GM21723 (cell line): ENCODE measurements around the gene CPSF4.

ENCODE experiments used
- ATAC-seq: cut with Tn5 transposase; IDR thresholded peaks from one replicate; pipeline ENCODE4 v1.9.1; 2021; ENCODE audit warnings: mild to moderate bottlenecking, moderate library complexity; ENCODE audit not compliant: unreplicated experiment

CPSF4 gene

GRCh38 chr7:99438573-99439480 is at the start of gene CPSF4, which contains the start of gene PTCD1:
Gene CPSF4, plus strand, starts transcription at chr7:99438943. Its CDS starts 140 bp downstream, at chr7:99439083.
Gene PTCD1, minus strand, starts transcription at chr7:99438798. Its CDS starts 3,556 bp downstream, at chr7:99435242.
- ATAC-seq, result peak; percentile 86

DNA sequence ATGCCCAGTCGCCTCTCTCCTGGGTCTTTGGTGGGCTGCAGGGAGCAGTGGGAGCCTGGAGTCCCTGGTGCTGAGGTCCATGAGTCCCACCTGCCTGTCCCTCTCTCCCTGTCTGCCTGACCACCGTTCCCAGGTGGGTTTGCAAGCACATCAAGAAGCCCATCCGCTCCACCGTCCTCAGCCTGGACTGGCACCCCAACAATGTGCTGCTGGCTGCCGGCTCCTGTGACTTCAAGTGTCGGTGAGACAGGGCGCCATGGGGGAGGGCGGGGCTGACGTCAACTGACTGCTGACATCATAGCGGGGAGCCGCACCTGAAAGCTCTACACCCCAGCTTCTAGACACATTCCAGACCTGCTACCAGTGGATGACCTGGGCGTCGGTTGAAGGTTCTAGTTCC is 49.0 kb upstream of the CPSF4 start:
- ATAC-seq, result no peak

DNA sequence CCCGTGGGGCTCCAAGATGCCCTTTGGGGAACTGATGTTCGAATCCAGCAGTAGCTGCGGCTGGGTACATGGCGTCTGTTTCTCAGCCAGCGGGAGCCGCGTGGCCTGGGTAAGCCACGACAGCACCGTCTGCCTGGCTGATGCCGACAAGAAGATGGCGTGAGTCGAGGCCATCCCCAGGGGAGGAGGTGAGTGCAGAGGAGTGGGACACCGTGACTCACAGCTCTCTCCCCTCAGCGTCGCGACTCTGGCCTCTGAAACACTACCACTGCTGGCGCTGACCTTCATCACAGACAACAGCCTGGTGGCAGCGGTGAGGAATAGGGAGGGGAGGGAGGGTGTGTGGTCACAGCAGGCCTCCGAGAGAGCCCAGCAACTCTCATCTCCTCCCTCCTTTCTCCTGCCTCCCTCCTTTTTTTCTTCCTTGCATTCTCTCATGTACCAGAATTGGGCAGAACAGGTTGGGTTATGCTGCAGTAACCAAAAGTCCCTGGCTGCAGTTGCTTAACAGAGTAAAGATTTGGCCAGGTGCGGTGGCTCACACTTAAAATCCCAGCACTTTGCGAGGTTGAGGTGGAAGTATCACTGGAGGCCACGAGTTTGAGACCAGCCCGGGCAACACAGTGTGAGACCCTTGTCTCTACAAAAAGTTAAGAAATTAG is 47.7 kb upstream of the CPSF4 start:
- no peak for ATAC-seq

GRCh38 chr7:99392046-99392445 is 46.7 kb upstream of the CPSF4 start:
- ATAC-seq, result no peak

DNA sequence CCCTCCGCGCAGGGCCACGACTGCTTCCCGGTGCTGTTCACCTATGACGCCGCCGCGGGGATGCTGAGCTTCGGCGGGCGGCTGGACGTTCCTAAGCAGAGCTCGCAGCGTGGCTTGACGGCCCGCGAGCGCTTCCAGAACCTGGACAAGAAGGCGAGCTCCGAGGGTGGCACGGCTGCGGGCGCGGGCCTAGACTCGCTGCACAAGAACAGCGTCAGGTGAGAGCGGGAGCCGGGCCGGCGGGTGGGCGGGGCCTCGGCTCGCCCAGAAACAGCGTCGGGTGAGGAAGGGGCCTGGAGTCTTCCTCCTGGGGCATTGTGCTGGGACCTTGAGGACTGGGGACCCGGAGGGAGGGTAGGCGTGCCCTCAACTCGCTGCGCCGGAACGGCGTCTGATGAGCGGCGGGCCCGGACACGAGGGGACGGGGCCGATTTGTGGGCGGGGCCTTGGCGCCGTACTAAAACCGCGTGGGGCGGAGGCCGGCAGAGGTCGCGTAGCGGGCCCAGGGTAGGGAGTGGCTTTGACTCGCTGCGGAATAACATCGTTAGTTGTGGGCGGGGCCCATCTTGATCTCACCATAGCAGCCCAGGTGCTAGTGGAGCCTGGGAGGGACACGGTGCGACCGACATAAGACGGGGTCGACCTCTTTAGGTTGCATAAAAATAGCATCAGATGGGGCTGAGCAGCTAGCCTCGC is 45.9 kb upstream of the CPSF4 start:
- peak; percentile 52 for ATAC-seq

- no peak for ATAC-seq
Measured at GRCh38 chr7:99393355-99394187, 45.2 kb upstream of the CPSF4 start.

GRCh38 chr7:99394188-99394502 is 44.6 kb upstream of the CPSF4 start:
- ATAC-seq, result no peak

DNA sequence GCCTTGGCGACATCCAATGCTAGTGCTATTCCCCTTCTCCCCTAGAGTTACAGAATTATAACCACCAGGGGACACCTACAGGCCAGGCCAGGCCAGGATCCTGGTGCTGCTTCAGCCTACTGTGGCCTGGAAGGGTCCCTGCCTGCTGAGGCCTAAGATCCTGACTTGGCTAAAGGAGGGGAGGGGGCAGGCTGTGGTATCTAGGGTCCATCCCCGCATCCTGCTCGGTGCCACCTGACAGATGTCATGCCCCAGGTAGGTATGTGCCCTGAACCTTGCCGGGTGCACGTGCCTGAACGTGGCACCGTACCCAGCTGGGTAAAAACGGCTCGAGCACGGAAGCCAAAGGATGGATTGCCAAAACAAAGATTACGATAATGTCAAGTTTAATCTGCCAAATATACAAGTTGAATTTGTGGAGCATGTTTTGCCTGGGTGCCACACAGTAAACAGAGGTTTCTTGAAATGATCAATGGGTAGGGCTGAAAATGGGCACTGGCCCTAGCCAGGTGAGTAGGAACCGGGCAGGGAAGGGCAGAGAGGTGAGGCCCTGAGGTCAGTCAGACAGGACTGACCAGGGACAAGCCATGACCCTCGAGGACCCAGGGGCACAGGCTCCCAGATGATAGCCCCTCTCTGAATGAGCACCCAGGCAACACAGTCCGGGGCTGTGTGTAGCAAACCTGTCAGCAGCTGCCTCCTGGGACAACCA is 43.0 kb upstream of the CPSF4 start:
- no peak for ATAC-seq

DNA sequence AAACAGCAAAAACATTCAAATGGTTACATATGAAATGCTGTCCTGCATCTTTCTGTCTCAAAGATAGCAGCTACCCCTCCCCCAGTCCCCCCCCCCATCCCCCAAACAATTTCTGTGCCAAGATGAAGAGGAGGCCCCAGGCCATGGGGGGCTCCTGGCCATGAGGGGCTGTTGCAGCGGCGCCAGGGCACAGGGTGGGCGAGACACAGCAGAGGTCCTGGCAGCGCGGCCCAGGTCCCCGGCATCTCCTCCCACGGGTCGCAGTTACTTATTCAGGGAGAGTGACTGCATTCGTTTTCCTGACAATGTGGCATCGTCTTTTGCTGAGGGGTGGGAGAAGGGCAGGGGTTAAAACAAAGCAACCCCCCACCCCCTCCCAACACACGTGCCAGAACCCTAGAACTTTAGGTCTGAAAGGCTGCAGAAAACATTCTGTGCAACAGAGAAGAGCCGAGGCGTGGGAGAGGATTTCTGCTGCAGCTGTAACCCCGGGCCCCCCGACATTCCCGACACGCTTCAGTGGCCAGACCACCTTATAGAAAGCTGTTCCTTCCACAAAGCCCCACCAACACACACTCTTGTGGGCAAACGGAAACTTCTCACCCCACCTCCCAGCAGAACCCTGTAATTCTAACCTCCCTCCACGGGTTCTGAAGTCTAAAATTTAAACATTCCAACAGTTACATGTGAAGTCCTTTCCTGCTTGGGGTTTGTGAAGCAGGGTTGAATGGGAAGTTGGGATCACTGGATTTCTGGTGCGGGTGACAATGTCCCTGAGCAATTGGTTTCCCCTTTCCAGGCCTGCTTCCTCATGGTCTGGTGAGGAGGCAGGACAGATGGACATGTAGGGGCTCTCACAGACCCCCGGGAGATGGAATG is 42.1 kb upstream of the CPSF4 start:
- no peak for ATAC-seq

- ATAC-seq, result no peak
Measured at GRCh38 chr7:99397297-99397983, 41.3 kb upstream of the CPSF4 start.

DNA sequence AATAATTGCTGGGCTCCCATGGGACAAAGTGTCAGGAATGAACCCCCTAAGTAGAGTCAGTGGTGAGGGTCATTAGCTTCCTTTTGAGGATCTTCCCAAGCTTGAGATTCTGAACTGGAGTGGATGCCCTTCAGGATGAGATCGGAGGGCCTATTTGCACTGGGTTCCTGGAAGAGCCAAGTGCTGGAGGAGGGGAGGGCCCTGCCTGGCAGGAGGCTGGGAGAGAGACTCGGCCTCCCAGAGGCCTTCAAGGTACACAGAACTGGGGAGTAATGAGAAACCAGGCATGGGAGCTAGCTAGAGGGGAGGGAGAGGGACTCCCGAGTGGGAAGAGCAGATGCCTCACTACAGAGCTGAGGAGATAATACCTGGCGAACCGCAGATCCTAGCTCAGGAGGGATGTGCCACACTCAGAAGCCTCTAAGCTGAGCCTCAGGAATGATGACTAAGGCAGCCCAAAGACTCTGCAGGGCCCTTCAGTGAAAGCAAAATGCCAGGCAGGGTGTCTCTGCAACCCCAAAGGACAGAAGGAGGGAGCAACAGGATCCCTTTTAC is 39.8 kb upstream of the CPSF4 start:
- no peak for ATAC-seq

DNA sequence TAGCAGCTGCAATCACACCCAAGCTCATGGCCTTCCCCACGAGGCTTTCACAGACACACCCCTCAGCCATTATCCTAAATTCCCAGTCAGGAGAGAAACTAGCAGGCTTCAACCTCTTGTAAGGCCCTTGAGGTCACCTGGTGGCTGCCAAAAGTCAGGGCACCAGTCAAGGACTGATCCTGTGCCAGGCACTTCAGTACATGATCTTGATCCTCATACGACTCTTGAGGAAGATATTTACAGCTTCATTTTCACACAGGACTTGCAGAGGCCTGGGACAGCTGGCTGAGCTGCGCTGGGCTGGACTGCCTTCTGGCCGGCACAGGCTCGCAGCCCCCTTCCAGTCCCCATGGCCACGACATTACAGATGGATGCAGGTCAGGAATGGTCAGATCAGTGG is 39.1 kb upstream of the CPSF4 start:
- ATAC-seq, result no peak

GRCh38 chr7:99402854-99403253 is 35.9 kb upstream of the CPSF4 start:
- ATAC-seq, result no peak

- no peak for ATAC-seq
Measured at GRCh38 chr7:99403764-99404163, 35.0 kb upstream of the CPSF4 start.

- ATAC-seq, result no peak
Measured at GRCh38 chr7:99404235-99404976, 34.3 kb upstream of the CPSF4 start.

- ATAC-seq, result no peak
Measured at GRCh38 chr7:99404977-99405320, 33.8 kb upstream of the CPSF4 start.

DNA sequence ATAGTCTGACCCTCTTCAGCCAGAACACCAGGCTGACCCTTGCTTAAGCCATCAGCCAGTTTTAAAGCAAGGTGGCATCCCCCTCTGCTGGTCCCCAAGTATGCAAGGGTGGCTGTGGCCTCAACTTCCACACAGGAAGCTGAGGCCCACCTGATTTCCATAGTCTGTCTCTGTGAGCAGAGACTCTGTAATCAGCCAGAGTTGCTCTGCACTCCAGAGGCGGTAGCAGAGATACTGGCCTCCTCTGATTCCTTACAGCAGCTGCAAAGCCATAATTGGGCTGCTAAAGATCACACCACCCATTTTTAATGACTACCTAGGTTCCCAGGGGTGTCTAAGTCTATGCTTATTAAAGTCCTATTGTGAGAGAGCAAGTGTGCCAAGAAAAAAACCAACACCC is 32.2 kb upstream of the CPSF4 start:
- ATAC-seq, result no peak
